Activated CD4-positive, alpha-beta T cell treated with anti-CD3 and anti-CD28 coated beads, Interleukin-2, amount 10 ng/mL, durations not matched to agents 7 days and 5 days (primary cell): ENCODE data around the gene SAP130. TPM values are rescaled to one million over a fixed set of nuclear protein-coding genes. Genes with fewer than 3 reads are reported as not detected.

Experiments
- CTCF ChIA-PET: fragments of 350-600 bp; sonication (Branson Sonifier 250); formaldehyde crosslinking; loops from one replicate; lab custom pipeline; 2021; ENCODE audit warnings: antibody characterized with exemption; lab: Charles Lee
- POLR2A ChIA-PET: fragments of 350-600 bp; sonication (Branson Sonifier 250); formaldehyde crosslinking; loops from one replicate; lab custom pipeline; 2021; ENCODE audit warnings: antibody characterized with exemption; lab: Charles Lee
- DNase-seq: peaks from one replicate; pipeline ENCODE4 v3.0.0-alpha.2; 2020
- H3K27ac Mint-ChIP-seq: one replicate; pipeline ENCODE4 v1.8.0; 2021; ENCODE audit warnings: mild to moderate bottlenecking, moderate library complexity, mixed read lengths
- H3K27me3 Mint-ChIP-seq: one replicate; pipeline ENCODE4 v1.8.0; 2021; ENCODE audit warnings: mixed read lengths
- H3K36me3 Mint-ChIP-seq: one replicate; pipeline ENCODE4 v1.8.0; 2021; ENCODE audit warnings: low read depth, mixed read lengths
- H3K4me1 Mint-ChIP-seq: one replicate; pipeline ENCODE4 v1.8.0; 2021; ENCODE audit warnings: mixed read lengths
- H3K4me3 Mint-ChIP-seq: one replicate; pipeline ENCODE4 v1.8.0; 2021; ENCODE audit warnings: mild to moderate bottlenecking, moderate library complexity, mixed read lengths
- H3K9me3 Mint-ChIP-seq: one replicate; pipeline ENCODE4 v1.8.0; 2021; ENCODE audit warnings: mixed read lengths
- total RNA-seq, 2 experiments: library from RNA; stranded (reverse); gene quantifications; one replicate each; pipeline ENCODE4 v1.2.3, GENCODE V29; 2021

The SAP130 gene
- total RNA-seq, 2 experiments from 2014 or later, result 36.8 to 39.1 TPM

GRCh38 chr2:127897531-127898211 lies 130.2 kb downstream of the SAP130 start:
- ChIA-PET POLR2A (interaction anchor here (0.5 kb wide), 1 partner anchor 147 kb away, joined by 3 read pairs; no protein-coding TSS in a partner anchor), CTCF (interaction anchor here (0.7 to 1.4 kb wide), 2 partner anchors 8 to 928 kb away, joined by 3 to 4 read pairs; no protein-coding TSS in a partner anchor)
- no peaks in the 10 kb centered on the region for H3K4me1 Mint-ChIP-seq
- no peaks in the 10 kb centered on the region for H3K27me3 Mint-ChIP-seq
- H3K9me3 Mint-ChIP-seq, result no peaks in the 10 kb centered on the region
- H3K27ac Mint-ChIP-seq, result no peak overlapping the region
- no peaks in the 10 kb centered on the region for H3K36me3 Mint-ChIP-seq
- H3K4me3 Mint-ChIP-seq, result no peak overlapping the region
- DNase-seq, result no peak

DNA sequence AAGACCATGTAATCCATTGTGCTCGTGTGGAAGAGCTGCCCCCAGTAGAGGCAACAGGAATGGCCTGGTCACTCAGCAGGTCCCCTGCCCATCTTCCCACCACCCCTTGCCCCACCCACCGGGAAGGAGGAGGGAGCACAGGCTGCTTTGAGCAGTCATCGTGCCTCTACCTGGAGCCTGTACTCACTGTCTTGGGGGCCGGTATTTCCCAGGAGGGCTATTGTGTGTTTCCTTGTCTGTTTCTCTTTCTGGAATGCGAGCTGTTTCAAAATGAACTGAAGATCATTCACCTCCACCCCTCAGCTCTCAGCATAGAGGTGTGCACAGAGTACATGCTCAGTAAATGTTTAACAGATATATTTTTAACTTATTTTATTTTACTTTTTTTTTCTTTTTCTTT lies 134.4 kb downstream of the SAP130 start:
- POLR2A ChIA-PET, result no interaction called here
- no peak for DNase-seq
- Mint-ChIP-seq H3K4me3 (no peak overlapping the region), H3K4me1 (no peaks in the 10 kb centered on the region), H3K36me3 (no peaks in the 10 kb centered on the region), H3K27ac (no peak overlapping the region), H3K9me3 (no peaks in the 10 kb centered on the region), H3K27me3 (no peaks in the 10 kb centered on the region)
- CTCF ChIA-PET, result interaction anchor here (0.6 to 0.7 kb wide), 2 partner anchors 30 to 356 kb away, joined by 3 to 4 read pairs; no protein-coding TSS in a partner anchor

DNA sequence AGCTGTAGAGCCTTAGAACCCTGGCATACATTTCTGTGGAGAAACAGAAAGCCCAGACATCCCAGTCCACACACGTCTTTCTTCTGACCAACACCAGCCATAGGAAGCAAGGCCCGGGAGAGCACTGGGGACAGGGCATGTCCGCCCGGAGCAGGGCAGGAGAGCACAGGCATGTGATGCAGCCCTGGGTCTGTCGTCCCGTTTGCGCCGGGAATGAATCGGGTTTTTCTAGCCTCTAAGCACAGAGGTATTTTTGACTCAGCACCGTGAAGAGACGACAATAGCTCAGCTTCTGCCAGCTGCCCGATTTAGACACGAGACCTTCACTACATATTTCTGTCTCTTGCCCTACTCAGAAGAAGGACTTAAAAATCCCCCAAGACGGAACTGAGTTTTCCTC lies 134.8 kb downstream of the SAP130 start:
- Mint-ChIP-seq H3K36me3 (no peaks in the 10 kb centered on the region), H3K9me3 (no peaks in the 10 kb centered on the region), H3K27me3 (no peaks in the 10 kb centered on the region), H3K4me3 (no peak overlapping the region), H3K27ac (no peak overlapping the region), H3K4me1 (no peaks in the 10 kb centered on the region)
- no peak for DNase-seq
- ChIA-PET CTCF (interaction anchor here (0.6 to 0.7 kb wide), 3 partner anchors 16 to 356 kb away, joined by 3 to 5 read pairs (median 4); no protein-coding TSS in a partner anchor), POLR2A (no interaction called here)

GRCh38 chr2:127891811-127892210 lies 136.0 kb downstream of the SAP130 start:
- Mint-ChIP-seq H3K4me3 (no peak overlapping the region), H3K36me3 (no peaks in the 10 kb centered on the region), H3K4me1 (peaks cover 6% of the 10 kb centered on the region)

More at GRCh38 chr2:127891811-127892210, 136.0 kb downstream of the SAP130 start:
- Mint-ChIP-seq H3K27me3 (no peaks in the 10 kb centered on the region), H3K27ac (no peak overlapping the region), H3K9me3 (no peaks in the 10 kb centered on the region)
- POLR2A ChIA-PET, result no interaction called here
- DNase-seq, result no peak
- CTCF ChIA-PET, result interaction anchor here (0.7 to 0.9 kb wide), 2 partner anchors 15 to 241 kb away, joined by 3 read pairs; no protein-coding TSS in a partner anchor

Other genes starting within 250 kb of the SAP130 start
- 10 to 100 TPM; 58.7 to 69.0 TPM for gene WDR33, start 216.9 kb downstream of the SAP130 start, total RNA-seq
- gene POLR2D, start 169.9 kb downstream of the SAP130 start, total RNA-seq, result 10 to 100 TPM; 46.3 to 52.3 TPM
- gene AMMECR1L, start 142.1 kb downstream of the SAP130 start, total RNA-seq, result 10 to 100 TPM; 15.0 to 15.4 TPM
- gene UGGT1, start 63.1 kb upstream of the SAP130 start, total RNA-seq, result 10 to 100 TPM; 64.3 to 70.7 TPM